ENCODE data around the gene IL19. TPM values are rescaled to one million over a fixed set of nuclear protein-coding genes. Genes with fewer than 3 reads are reported as not detected.
A peak's percentile ranks its signal among the peaks of the same experiment; 100 is the strongest.
"Not testable (repeated sequence)": the region's sequence is repeated elsewhere in the genome, so short reads cannot be mapped to it uniquely, and the experiment has no call there.

IL19 gene
- total and polyA plus RNA-seq, 9 of the 15 experiments (the other 6 are each of a cell fraction or from before 2014, with no cell fraction given): not detected

DNA sequence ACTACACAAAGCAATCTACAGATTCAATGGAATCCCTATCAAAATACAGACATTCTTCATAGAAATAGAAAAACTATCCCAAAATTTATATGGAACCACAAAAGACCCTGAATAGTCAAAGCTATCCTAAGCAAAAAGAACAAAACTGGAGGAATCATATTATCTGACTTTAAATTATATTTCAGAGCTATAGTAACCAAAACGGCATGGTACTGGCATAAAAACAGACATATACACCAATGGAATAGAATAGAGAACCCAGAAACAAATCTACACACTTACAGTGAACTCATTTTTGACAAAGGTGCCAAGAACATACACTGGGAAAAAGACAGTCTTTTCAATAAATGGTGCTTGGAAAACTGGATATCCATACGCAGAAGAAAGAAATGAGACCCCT, 82.1 kb downstream of the IL19 start:
- CTCF ChIA-PET (ENCODE audit: low intra/inter-chr PET ratio); H3K4me3 ChIP-seq; H3K9me1 ChIP-seq (ENCODE audit: control insufficient read depth, insufficient read depth, low read length); H3K36me3 ChIP-seq (ENCODE audit: control insufficient read depth, insufficient read depth, low read length); H3K9me3 ChIP-seq (replicated peaks; ENCODE audit: control insufficient read depth, insufficient read depth, low read depth, low read length); DNase-seq (ENCODE audit: extremely low read depth in 1 of 4, low spot score in 3 of 4); FAIRE-seq; H3K4me1 ChIP-seq (replicated peaks in 1 of 2; ENCODE audit: control insufficient read depth in 2 of 2, insufficient read depth in 2 of 2, low read length in 2 of 2); in situ Hi-C loops (cut with MboI); H4K20me1 ChIP-seq (replicated peaks; ENCODE audit: control insufficient read depth, insufficient read depth, low read length); H2AFZ ChIP-seq (ENCODE audit: low read depth, low read length); H3K79me2 ChIP-seq (ENCODE audit: control insufficient read depth, insufficient read depth, low read length); ATAC-seq; H3K9ac ChIP-seq (ENCODE audit: insufficient read depth in 1 of 2, low read depth in 2 of 2, low read length in 2 of 2); intact Hi-C loops (cut with micrococcal nuclease); H3K4me2 ChIP-seq (ENCODE audit: insufficient read depth, low read length); H3K27ac ChIP-seq (ENCODE audit: extremely low read depth, low read depth, low read length); BruUV-seq (replicated peaks): not testable (repeated sequence)
- WGBS (ENCODE audit: insufficient coverage, low coverage, missing lambda C conversion rate): 25% methylated on average over 2 of the region's 2 CpGs
- peaks cover 3 to 17% of the 10 kb centered on the region in 2 experiments; a peak in 3 of 5 replicates for H3K27me3 ChIP-seq (ENCODE audit: control insufficient read depth in 2 of 2, insufficient read depth in 2 of 2, low read length in 2 of 2)
- POLR2A ChIA-PET: interaction anchor here (0.6 kb wide), 1 partner anchor 62 kb away, joined by 3 read pairs; no protein-coding TSS in a partner anchor
- TF ChIP-seq SMARCA5 (IDR thresholded peaks at IDR 0.05) (peak; percentile 35; the same call in 1 of the 2 replicates), TRIM28 (IDR thresholded peaks at IDR 0.05) (peak; percentile 75; the same call in 1 of the 2 replicates), KDM1A (IDR thresholded peaks at IDR 0.05) (0 out of 4 replicates have a peak, but pooled peaks of 1 of the 2 experiments have one; percentile 27), RBM25 (IDR thresholded peaks at IDR 0.05; ENCODE audit: low read depth, low read length, severe bottlenecking) (peak; percentile 84)

DNA sequence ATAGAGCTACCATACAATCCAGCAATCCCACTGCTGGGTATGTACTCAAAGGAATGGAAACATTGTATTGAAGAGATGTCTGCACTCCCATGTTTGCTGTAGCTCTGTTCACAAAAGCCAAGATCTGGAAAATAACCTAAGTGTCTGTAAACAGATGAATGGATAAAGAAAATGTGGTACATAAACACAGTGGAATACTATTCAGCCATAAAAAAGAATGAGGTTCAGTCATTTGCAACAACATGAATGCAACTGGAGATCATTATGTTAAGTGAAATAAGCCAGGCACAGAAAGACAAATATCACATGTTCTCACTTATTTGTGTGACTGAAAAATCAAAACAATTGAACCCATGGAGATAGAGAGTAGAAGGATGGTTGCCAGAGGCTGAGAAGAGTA, 83.1 kb downstream of the IL19 start:
- H3K9ac ChIP-seq (ENCODE audit: insufficient read depth in 1 of 2, low read depth in 2 of 2, low read length in 2 of 2); in situ Hi-C loops (cut with MboI); BruUV-seq (replicated peaks); H3K36me3 ChIP-seq (ENCODE audit: control insufficient read depth, insufficient read depth, low read length); H2AFZ ChIP-seq (ENCODE audit: low read depth, low read length); FAIRE-seq; H3K4me1 ChIP-seq (replicated peaks in 1 of 2; ENCODE audit: control insufficient read depth in 2 of 2, insufficient read depth in 2 of 2, low read length in 2 of 2); H3K79me2 ChIP-seq (ENCODE audit: control insufficient read depth, insufficient read depth, low read length); H3K27ac ChIP-seq (ENCODE audit: extremely low read depth, low read depth, low read length); ATAC-seq; H3K4me2 ChIP-seq (ENCODE audit: insufficient read depth, low read length); DNase-seq (ENCODE audit: extremely low read depth in 1 of 4, low spot score in 3 of 4); H3K4me3 ChIP-seq; H3K9me1 ChIP-seq (ENCODE audit: control insufficient read depth, insufficient read depth, low read length); CTCF ChIA-PET (ENCODE audit: low intra/inter-chr PET ratio); H4K20me1 ChIP-seq (replicated peaks; ENCODE audit: control insufficient read depth, insufficient read depth, low read length); H3K9me3 ChIP-seq (replicated peaks; ENCODE audit: control insufficient read depth, insufficient read depth, low read depth, low read length); intact Hi-C loops (cut with micrococcal nuclease): not testable (repeated sequence)
- TF ChIP-seq BCOR (IDR thresholded peaks at IDR 0.05) (0 out of 2 replicates have a peak, but pooled peaks have one; percentile 21), RBM25 (IDR thresholded peaks at IDR 0.05; ENCODE audit: low read depth, low read length, severe bottlenecking) (peak; percentile 24), ZNF146 (CRISPR knock-in tag; IDR thresholded peaks at IDR 0.05; ENCODE audit: unreplicated experiment) (peak; percentile 69), KDM1A (IDR thresholded peaks at IDR 0.05) (0 out of 4 replicates have a peak, but pooled peaks of 1 of the 2 experiments have one; percentile 11)
- peaks cover 3 to 17% of the 10 kb centered on the region in 2 experiments; a peak in 3 of 5 replicates for H3K27me3 ChIP-seq (ENCODE audit: control insufficient read depth in 2 of 2, insufficient read depth in 2 of 2, low read length in 2 of 2)
- POLR2A ChIA-PET: interaction anchor here (1.3 kb wide), 1 partner anchor 22 kb away, joined by 5 read pairs; no protein-coding TSS in a partner anchor

All from K562 (cell line).